NOMO-1 treated with DMSO at 0.1 percent for 48 hours (cell line): Measurements from ENCODE around the gene SMYD3.

Experiments
- DNase-seq: peaks from one replicate; lab custom pipeline; 2025; ENCODE audit not compliant: unreplicated experiment; lab: John Stamatoyannopoulos, UW

SMYD3 gene

DNA sequence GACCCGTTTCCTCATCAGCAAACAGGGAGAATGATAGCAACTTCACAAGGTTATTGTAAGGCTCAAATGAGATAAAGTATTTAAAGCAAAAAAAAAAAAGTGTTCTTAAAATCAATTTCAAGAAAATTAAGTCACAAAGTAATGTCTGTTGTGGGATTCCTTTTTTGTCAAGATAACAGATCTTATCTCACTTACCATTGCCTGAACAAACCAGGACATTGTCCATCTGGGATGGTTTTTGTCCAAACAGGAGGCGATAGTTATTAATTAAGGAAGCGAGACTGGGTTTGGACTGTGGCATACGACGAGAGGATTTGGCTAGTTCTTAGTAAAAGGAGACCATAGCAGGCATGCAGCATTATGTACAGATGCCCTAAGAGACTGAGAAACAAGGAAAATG, 458.4 kb downstream of the SMYD3 start:
- no peak for DNase-seq

DNA sequence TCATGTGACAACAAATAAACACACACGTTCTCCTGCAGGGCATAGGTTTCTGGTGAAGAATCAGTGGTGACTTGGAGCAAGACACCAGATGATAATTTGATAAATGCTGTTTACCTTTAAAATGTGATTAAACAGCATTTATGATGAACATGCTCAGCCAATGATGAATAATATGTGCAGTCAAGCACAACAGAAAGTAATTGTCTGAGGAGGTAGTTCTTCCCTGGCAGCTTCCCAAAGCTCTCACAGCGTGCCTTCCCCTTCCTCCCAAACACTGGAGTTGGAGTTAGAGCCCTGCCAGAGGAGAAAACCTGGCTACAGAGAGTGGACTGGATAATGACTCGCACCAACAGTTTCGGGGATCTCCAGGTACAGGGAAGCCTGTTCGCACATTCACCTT, 463.5 kb downstream of the SMYD3 start:
- DNase-seq = no peak

DNA sequence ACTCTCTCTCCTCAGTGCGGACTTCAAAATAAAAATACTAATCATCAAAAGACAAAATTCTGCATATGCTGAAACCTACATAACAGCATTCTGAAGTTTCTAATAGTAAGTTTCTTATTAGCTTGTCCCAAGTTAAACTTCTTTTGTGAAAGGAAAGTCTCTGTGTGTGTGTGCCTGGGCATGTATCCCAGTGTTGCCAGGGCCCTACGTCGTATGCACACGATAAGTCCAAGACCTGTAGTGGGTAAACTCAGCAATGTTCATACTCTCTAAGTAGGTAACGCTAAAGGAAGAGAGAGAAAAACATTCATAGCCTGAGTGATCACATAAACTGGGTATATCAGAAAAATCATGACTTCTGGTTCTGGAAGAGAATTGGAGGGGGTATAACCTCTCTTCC, 465.7 kb downstream of the SMYD3 start:
- DNase-seq = no peak

DNA sequence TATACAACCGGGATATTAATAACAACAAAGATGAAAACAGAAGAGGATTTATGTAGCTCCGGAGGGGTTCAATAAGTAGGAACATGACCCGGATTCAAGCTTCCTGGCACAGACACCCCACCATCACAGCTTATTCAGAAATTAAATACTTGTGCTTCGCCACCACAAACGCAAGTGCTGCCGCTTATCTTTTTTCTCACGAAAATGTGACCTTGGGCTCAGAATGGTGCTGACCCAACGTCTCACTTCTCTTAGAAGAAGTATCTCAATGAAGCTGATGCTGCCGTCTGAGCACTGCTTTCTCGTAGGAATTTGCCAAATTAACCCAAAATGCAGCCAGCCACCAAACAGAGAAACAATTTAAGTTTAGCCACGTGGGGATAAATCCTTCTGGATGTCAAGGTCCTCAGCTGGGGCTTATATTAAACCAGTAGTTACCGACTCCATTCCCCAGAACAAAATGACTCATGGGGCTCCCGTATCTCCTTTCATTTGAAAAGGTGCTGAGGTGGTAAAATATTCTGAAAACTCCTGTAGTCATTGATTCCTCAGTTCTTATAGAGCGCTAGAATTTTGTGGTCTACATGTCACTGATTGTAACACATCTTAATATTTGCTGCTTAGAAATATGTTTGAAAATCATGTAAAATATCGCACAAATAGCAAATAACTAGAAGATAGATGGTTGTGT, 466.7 kb downstream of the SMYD3 start:
- DNase-seq = no peak

DNA sequence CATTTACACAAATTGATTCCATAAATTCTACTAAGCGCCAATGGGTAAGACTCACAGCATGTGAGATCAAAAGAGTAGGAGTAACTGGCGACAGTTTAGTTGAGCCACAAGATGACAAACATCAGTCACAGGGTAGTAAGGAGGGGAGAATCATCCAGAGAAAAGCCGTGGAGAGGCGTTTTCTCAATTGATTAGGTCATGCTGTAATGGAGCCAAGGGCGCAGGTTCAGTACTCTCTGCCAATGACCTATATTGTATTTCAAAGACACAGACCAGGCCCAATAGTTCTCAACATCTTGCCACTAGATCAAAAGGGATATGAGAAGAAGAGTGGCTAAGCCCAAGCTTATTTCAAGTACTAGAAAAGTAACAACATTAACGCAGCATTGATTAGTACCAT, 467.5 kb downstream of the SMYD3 start:
- DNase-seq = no peak

DNA sequence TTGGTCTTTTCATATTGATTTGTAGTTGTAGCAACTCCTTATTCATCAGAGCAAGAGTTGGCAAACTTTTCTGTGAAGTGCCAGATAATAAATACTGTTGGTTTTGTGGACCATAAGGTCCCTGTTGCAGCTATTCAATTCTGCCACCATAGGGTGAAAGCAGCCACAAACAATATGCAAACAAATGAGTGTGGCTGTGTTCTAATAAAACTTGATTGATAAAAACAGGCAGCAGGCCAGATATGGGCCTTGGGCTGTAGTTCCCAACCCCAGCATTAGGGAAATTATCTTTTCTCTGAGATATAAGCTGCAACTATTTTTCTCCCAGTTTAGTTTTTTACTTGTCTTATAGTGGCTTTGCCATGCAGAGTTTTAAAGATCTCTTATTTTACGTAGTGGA, 469.2 kb downstream of the SMYD3 start:
- no peak for DNase-seq

DNA sequence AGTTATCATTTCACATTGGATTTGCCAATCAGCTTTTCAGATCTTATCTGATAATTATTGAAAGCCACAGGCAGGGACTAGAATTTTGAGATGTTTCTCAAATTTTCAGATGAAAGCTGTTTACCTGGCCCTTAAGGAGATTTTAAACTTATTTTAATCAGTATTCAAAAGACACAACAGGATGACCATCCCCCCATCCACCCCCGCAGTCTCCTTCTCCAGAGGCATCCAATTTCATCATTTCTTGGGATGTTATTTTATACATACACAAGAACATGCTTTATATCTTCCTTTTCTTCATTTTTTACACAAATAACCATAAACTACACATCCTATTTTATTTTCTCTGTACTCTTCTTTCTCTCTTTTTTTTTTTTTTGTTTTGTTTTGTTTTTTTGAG, 470.9 kb downstream of the SMYD3 start:
- no peak for DNase-seq

DNA sequence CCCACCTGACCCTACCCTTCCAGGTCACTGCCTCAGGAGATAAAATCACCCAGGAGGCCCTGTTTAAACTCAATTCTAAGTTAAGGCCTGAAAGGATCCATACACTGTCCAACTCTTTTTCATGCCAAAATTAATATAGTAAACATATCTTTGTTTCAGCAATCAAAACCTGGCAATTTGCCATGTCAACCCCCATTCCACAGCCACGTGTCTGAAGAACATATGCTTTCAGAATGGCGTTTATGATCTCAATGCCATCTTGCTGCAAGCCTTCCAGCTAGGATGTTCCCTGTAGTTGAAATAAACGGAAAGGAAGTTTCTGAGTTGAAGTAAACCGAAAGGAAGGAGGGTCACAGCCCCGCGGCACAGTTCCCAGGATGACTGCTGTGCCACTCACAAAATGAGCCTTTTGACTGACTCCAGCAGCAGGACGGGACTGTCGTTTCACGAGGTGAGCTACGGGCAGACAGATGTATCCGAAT, 472.0 kb downstream of the SMYD3 start:
- no peak for DNase-seq

DNA sequence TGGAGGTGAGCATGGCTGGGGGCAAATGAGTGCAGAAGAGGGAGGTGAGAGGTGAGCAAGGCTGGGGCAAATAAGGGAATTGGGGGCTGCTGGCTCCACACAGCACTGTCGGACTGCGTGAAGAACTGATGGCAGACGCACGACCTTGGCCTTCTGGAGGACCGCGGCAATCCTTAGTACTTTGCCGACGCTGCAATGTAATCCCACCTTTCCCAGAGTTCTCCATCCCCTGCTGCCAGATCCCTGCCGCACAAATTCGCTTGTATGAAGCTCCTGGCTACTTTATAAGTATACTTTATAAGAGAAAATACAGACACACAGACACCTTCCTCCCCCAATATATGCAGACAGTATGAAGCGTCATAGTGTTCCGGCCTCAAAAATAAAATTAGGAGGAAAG, 472.4 kb downstream of the SMYD3 start:
- no peak for DNase-seq

DNA sequence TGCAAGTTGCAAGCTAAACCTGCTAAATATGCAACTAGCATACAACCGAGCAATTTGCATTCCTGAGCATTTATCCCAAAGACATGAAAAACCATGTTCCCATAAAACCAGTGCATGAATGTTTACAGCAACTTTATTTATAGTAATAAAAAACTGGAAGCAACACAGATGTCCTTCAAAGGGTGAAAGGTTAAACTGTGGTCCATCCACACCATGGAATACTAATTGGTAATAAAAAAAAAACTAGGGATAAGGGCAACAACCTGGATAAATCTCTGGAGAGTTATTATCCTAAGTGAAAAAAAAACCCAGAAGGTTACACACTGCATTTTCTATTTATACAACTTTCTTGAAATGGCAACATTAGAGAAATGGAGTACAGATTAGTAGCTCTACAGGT, 474.1 kb downstream of the SMYD3 start:
- DNase-seq = no peak

DNA sequence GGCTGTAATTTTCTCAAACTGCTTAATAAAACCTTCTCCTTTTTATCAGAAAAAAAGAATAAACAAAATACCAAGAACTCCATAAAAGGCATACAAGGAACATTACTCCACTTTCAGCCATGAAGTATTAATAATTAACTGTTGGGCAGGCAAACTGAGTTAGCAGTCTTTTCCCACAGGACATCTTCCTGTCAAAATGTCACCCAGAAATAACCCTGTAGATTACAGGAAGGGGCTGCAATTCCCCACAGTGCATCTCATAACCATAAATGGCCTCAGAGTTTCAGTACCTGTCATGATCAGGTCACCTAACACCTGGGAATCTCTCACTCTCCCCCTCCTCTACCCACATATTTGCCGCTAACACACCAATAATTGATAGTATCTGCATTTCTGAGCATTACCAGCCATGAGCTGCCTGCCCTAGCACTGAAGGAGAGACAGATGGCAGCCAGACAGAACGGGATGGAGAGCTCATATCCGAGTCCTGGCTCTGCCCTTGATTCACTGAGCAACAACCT, 475.0 kb downstream of the SMYD3 start:
- no peak for DNase-seq

DNA sequence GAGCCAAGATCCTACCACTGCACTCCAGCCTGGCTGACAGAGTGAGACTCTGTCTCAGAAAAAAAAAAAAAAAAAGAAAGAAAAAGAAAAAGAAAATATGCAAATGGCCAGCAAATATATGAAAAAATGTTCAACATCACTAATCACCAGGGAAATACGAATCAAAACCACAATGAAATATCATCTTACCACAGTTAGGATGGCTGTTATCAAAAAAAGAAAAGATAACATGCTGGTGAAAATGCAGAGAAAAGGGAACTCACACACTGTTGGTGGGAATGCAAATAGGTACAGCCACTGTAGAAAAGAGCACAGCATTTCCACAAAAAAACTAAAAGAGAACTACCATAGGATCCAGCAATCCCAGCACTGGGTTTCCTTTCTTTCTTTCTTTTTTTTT, 477.5 kb downstream of the SMYD3 start:
- no peak for DNase-seq

DNA sequence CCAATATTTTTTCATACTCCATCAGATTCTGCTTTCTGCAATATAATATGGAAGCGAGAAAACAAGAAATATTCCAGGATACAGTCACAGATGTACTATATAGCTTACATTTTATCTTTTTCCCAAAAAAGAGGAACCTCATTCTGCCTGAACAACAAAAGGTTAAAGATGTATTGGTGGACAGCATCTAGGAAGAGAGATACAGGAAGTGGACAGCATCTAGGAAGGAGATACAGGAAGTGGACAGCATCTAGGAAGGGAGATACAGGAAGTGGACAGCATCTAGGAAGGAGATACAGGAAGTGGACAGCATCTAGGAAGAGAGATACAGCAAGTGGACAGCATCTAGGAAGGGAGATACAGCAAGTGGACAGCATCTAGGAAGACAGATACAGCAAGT, 483.0 kb downstream of the SMYD3 start:
- peak; percentile 14 for DNase-seq

DNA sequence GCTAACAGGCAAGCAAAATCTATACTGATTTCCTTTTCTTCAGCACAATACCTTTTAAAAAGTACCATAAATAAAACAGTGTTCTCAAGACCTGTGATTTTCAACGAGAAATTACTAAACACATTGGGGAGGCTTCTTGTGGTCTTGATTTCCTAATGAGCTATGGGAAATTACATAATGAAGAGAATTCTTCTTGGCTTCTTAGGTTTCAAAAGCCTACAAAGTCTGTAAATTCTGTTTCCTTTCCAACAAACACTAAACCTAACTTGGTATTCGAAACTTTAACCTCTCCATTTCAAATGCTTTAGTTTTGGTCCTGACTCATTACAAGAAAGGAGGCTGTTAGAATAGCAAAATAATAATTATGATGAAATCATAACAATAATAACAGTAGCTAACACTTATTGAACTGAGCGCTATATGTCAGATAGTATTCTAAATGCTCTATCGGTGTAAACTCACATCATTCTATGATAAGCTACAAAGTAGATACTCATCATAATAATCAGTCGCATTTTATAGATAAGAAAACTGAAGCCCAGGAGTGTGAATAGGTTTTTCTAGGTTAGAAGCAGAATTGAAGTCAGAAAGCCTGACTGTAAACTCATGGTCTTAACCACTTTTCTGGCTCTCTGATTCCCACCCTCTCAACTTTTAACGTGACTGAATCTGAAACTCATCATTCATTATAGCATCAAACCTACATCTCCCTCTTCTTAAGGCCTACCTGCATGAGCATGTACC, 486.7 kb downstream of the SMYD3 start:
- peak; percentile 66 for DNase-seq

DNA sequence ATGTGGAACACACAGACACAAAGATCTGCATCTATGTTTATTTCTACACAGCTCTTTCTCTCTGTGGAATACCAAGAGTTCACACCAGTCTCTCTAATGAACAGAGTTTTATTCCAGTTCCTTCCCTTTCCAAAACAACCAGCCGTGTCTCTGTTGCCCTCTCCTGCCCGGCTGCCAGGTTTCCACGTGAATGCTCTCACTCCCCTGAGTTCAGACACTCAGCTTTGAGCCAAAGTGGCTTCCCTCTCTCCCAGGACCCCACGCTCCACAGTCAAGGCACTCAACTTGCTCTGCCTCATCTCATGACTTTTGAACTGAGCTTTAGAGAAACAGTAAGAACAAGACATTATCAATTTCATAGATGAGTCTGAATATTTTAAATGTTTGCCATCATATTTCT, 488.9 kb downstream of the SMYD3 start:
- DNase-seq = no peak

DNA sequence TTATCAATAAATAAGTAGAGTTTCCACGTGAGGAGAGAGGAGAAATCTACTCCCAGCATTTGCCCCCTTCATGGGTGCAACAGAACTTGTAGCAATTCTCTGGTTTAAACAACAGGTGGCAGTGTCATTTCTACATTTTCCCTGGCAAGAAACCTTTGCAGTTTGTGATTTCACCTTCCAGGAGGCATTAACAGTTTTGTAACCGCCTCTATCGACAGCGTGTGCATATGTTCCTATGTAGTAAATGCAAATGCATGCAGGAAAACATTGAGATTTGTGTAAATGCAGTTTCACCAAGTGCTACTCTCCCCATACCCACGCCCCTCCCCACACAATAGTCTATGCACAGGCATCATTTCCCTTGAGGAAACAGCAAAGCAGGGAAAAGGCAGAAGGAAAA, 494.7 kb downstream of the SMYD3 start:
- DNase-seq = peak; percentile 69

DNA sequence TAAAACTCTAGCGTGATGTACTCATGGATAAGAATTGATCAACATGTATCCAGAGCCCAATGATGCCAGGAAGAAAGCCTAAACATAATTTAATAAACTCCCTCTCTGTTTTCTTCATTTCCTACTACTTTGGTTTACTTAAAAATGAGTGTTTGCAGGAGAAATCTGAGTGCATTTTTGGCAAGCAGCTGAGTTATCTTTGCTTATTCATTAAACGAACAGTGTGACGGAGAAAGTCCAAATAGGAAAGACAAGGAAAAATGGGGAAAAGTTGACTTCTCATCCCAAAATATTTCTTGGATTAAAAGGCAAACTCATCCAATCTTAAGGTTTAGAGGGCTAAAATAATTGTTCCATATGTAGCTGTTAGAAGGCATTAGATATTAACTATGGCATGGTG, 496.7 kb downstream of the SMYD3 start:
- DNase-seq = no peak

DNA sequence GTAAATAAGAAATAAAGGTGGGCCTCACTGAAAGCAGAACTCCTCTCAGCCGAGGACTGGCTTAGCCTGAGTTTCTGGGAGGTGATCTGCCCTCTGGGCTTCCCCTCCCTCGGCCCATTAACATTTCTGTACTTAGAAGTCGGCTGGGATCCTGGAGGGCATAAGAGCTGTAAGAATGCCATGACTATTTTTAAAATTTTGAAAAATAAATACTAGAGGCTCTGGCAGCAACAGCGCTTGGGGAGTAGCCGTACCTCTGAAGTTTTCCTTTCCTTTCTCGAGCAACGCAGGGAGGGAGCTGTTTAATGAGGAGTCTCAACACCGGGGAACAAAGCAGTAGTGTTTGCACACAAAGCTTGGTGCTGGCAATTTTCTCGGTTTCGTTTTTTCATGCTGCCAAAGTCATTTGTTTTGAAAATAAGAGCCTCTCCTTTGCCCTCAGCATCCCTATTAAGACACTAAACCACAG, 498.7 kb downstream of the SMYD3 start:
- DNase-seq = no peak

DNA sequence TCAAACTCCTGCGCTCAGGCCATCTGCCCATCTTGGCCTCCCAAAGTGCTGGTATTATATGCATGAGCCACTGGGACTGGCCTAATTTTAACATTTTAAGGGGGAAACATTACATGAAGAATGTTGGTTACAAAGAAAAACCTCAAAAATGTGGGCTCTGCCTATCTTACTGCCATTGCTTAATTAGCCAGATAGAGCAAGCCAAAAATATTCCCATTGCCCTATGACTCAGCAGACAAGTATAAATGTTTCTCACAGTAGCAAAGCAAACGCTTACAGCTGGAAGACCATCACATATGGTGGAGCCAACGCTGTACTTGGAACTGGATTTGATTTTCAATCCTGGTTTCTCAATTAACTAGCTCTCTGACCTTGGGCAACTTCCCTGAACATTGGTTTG, 502.0 kb downstream of the SMYD3 start:
- no peak for DNase-seq

DNA sequence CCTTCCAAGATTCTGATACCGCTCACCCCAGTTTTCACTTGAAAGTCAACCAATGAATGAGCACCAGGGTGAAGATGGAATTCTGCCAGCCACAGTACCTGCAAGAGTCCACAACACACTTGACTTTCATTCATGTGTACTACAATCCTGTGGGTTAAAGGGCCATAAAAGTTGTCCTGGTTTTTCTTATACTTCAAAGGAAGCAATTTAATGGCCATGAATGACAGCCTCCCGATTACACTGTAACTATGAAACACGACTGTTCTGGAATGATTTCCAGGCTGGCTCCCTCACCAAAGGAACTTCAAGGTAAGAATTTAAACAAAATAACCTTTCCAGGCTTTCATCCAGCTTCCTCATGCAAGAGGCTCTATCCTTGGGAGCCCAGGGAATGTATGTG, 502.8 kb downstream of the SMYD3 start:
- DNase-seq = no peak

DNA sequence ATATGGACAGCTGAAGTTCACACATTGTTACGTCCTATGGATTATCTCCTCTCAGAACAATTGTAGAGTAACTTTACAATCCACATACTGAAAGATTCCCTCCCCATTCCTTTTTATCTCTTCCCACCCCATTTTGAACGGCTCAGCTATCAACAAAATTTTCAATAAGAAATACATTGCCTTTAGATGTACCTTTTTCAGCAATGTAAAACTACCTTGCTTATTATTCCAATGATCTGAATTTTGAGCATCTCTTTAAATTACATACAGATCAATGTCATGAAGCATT, 503.7 kb downstream of the SMYD3 start:
- no peak for DNase-seq

DNA sequence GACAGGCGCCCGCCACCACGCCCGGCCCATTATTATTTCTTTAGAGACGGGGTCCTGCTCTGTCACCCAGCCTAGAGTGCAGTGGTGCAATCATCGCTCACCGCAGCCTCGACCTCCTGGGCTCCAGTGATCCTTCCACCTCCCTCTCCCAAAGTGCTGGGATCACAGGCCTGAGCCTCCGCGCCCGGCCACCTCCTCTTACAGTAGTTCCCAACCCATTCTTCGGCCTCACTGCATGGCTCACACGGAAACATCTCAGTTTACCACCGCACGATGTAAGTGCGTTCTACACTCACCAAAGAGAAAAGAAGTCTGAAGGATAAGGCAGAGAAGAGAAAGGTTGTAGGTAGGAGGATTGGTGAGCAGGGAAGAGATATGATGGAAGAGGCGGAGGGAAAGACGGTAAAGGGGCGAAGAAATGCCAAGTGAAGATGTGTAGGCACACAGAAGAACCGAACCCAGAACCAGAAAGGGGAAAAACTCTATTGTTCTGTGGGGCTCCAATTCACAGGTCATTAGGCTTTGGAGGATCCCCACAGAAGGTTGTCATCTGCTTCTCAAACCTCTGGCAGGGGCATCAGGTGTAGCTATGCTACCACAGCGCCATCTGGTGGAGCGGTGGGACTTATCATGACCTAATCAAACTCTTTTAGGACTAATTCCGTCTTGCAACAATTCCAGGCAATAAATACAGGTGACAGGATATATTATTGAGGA, 504.2 kb downstream of the SMYD3 start:
- peak; percentile 27 for DNase-seq
